Stimulated activated naive CD8-positive, alpha-beta T cell treated with anti-CD3 and anti-CD28 coated beads, Interleukin-15, amount 100 ng/mL, for 72 hours (primary cell): ENCODE data around the gene HECW1.

Experiments
- ATAC-seq: fragments of 150-1000 bp; cut with Tn5 transposase; 2 replicates; pipeline ENCODE4 v1.10.0; 2021; ENCODE audit warnings: mild to moderate bottlenecking, moderate library complexity
- DNase-seq, 2 donors: peaks; one replicate each; pipeline ENCODE4 v3.0.0; 2021 to 2022
- H3K27ac Mint-ChIP-seq, 2 donors: one replicate each; pipeline ENCODE4 v1.8.0; 2022; ENCODE audit warnings: mild to moderate bottlenecking in 2 of 2, mixed read lengths in 2 of 2, moderate library complexity in 2 of 2
- H3K27me3 Mint-ChIP-seq: one replicate; pipeline ENCODE4 v1.8.0; 2022; ENCODE audit warnings: mixed read lengths
- H3K4me1 Mint-ChIP-seq: one replicate; pipeline ENCODE4 v1.8.0; 2022; ENCODE audit warnings: mild to moderate bottlenecking, mixed read lengths
- H3K4me3 Mint-ChIP-seq, 2 donors: one replicate each; pipeline ENCODE4 v1.8.0; 2022; ENCODE audit warnings: mild to moderate bottlenecking in 2 of 2, mixed read lengths in 2 of 2, moderate library complexity in 1 of 2
- H3K9me3 Mint-ChIP-seq, 2 donors: one replicate each; pipeline ENCODE4 v1.8.0; 2022; ENCODE audit warnings: mixed read lengths in 2 of 2

Gene HECW1

DNA sequence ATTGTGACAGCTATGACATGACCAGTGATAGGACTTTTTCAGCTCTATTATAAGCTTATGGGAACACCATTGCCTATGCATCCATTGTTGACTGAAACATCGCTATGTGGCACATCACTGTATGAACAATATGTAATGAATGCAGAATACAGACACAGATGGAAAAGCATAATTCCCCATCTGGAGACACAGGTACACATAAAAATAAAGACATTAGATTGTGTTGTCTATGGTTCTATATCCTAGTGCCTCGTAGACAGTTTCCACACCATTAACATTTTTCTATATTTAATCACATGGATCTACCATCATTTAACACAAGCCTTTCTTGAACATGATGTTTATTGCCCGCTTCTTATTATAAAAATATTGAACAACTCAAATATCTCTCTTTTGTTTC lies 374.2 kb downstream of the HECW1 start:
- H3K4me1 Mint-ChIP-seq, result peaks cover 5% of the 10 kb centered on the region
- no peak overlapping the region for H3K4me3 Mint-ChIP-seq
- no peak for ATAC-seq
- no peaks in the 10 kb centered on the region for H3K27me3 Mint-ChIP-seq
- no peaks in the 10 kb centered on the region for H3K9me3 Mint-ChIP-seq
- no peak overlapping the region for H3K27ac Mint-ChIP-seq
- no peak for DNase-seq

DNA sequence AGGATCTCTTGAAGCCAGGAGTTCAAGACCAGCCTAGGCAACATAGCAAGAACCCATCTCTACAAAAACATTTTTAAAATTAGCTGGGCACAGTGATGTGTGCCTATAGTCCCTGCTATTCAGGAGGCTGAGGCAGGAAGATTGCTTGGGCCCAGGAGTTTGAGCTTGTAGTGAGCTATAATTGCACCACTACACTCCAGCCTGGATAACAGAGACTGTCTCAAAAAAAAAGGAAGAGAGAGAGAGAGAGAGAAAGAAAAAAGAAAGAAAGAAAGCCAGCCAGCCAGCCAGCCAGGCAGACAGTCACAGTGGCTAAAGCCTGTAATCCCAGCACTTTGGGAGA lies 375.3 kb downstream of the HECW1 start:
- no peaks in the 10 kb centered on the region for H3K9me3 Mint-ChIP-seq
- ATAC-seq (no peak), DNase-seq (no peak)
- H3K27me3 Mint-ChIP-seq, result no peaks in the 10 kb centered on the region
- peak overlapping the region in 1 of 2 donors; percentile 85 for H3K27ac Mint-ChIP-seq
- no peak overlapping the region for H3K4me3 Mint-ChIP-seq
- H3K4me1 Mint-ChIP-seq, result peaks cover 5% of the 10 kb centered on the region

DNA sequence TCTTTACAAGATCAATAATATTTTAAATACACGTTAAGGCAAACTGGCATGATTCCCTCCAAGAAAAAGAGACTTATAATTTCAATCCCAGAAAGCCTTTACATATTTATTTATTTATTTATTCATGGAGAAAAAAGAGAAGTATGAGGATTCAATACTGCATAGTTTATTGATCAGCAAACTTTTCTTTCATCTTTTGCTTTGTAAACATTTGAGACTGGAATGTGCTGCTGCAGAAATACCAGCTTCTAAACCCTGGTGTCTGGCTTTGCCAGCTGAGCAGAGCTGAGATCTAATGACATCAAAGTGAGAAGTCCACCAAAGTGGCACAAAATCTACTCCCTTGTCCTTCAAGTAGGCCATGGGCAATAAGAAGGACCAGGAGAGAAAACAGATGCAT lies 376.8 kb downstream of the HECW1 start:
- Mint-ChIP-seq H3K27me3 (peaks cover 7% of the 10 kb centered on the region), H3K4me1 (peaks cover 5% of the 10 kb centered on the region), H3K4me3 (no peak overlapping the region), H3K27ac (no peak overlapping the region), H3K9me3 (no peaks in the 10 kb centered on the region)
- DNase-seq (no peak), ATAC-seq (no peak)

DNA sequence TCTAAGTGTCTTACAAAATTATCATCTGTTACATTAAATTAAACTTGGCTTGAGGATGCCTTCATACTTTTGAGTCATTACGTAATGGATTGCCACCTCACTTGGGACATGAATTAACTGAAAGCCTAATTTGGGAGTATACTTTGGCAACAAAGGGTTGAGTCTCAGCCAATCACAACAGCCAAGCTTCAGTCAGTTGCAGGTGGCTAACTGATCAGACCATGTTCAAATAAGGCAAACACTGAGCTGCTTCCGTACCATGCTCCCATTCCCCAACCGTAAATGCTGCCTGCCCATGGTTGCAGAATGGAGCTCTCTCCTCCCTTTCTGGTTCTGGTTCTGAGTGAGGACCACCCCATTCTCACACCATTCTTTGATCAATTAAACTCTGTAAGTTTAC lies 377.6 kb downstream of the HECW1 start:
- peaks cover 5% of the 10 kb centered on the region for H3K4me1 Mint-ChIP-seq
- DNase-seq (no peak), ATAC-seq (no peak)
- no peak overlapping the region for H3K27ac Mint-ChIP-seq
- H3K27me3 Mint-ChIP-seq, result peaks cover 9% of the 10 kb centered on the region
- no peak overlapping the region for H3K4me3 Mint-ChIP-seq
- H3K9me3 Mint-ChIP-seq, result no peaks in the 10 kb centered on the region

DNA sequence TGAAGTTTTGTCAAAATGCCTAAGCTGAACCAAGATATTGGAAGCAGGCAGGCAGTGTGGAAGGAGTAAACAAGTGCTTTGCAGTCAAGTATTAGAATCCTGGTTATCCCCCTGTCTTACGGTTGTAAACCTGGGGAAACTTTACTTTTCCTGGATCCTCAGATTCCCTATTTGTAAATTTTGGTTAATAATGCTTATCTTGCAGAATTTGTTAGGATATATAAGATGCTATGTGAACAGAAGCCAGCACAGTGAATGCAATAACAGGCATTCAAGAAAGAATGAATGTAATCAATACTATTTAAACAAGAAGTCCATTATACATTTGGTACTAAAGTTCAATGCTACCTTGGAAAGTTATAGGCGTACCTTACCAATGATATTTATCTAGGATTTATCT lies 378.7 kb downstream of the HECW1 start:
- ATAC-seq (no peak), DNase-seq (no peak)
- peaks cover 5% of the 10 kb centered on the region for H3K4me1 Mint-ChIP-seq
- no peaks in the 10 kb centered on the region for H3K9me3 Mint-ChIP-seq
- H3K27ac Mint-ChIP-seq, result no peak overlapping the region
- peaks cover 9% of the 10 kb centered on the region for H3K27me3 Mint-ChIP-seq
- no peak overlapping the region for H3K4me3 Mint-ChIP-seq

DNA sequence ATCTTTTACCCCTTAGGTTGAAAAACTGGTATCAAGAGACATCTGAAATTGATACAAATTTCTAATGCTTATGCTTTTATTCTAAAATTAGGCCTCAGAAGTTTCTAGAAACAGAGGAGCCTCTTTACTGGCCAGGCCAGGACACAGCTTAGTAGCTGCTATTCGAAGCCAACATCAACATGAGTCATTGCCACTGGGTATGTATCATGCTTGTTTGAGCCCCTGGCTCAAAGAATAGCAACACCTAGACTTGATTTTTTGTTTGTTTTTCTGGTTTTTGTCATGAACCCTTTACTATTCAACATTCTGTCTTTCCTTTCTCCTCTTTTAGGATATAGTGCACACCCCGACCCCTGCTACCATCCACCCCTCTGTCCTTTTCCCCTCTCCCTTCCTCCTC lies 379.5 kb downstream of the HECW1 start:
- H3K4me3 Mint-ChIP-seq, result no peak overlapping the region
- H3K4me1 Mint-ChIP-seq, result peaks cover 5% of the 10 kb centered on the region
- no peaks in the 10 kb centered on the region for H3K9me3 Mint-ChIP-seq
- H3K27me3 Mint-ChIP-seq, result peaks cover 12% of the 10 kb centered on the region
- H3K27ac Mint-ChIP-seq, result peak overlapping the region in 1 of 2 donors; percentile 50
- DNase-seq (no peak), ATAC-seq (no peak)

DNA sequence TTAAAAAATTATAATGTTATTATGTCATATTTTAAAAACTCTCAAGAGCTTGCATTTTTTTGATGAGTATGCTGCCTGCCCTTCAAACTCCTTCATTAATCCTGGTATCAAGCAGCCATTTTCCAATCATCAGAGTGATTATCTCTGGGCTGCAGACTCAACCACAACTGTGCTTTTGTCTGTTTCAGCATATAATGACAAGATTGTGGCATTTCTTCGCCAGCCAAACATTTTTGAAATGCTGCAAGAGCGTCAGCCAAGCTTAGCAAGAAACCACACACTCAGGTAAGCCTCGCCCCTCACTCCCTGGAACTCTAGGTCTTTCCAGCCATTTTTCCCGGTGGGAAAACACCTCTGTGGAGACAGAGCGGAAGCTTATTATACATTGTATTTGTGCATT lies 380.4 kb downstream of the HECW1 start:
- H3K4me1 Mint-ChIP-seq, result peaks cover 5% of the 10 kb centered on the region
- H3K9me3 Mint-ChIP-seq, result no peaks in the 10 kb centered on the region
- ATAC-seq, result no peak

DNA sequence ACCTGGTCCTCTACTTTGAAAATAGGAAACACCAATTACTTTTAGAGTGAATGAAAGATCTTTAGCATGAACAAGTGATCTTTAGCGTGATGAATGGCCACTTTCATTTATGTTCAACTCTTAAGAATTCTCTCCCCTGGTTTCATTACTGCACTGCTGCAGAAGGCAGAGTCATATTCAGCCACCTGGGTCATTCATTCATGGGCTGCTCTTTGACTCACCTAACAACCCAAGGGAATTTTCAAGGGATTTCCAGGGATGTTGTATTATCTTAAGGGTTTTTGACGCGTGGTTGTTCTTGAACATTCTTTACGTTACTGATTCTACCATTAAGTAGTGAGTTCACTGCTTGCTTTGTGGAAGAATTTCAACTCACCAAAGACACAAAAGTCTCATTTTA lies 383.1 kb downstream of the HECW1 start:
- ATAC-seq, result no peak
- Mint-ChIP-seq H3K4me3 (no peak overlapping the region), H3K9me3 (no peaks in the 10 kb centered on the region), H3K27ac (no peak overlapping the region), H3K27me3 (peaks cover 29% of the 10 kb centered on the region), H3K4me1 (no peaks in the 10 kb centered on the region)
- DNase-seq, result no peak

More for the DNA sequence above, 380.4 kb downstream of the HECW1 start:
- Mint-ChIP-seq H3K27me3 (peaks cover 21% of the 10 kb centered on the region), H3K27ac (no peak overlapping the region), H3K4me3 (no peak overlapping the region)
- no peak for DNase-seq

DNA sequence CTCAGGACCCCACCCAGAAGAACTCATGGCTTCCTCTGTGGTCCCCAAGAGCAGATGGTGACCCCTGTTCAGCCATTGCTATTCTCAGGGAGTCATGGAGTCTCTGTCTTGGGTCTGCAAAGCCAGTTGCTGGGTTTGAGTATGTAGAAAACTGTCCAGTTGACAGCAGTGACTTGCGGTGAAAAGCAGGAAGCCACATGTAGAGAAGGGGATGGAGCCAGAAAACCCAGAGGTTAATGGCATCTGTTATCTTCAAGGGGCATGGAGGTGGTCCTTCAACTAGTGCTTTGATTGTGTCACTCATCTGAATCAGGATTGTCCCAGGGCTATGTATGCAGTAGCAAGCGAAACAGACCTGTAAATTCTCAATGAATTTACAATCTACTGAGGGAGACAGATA lies 384.1 kb downstream of the HECW1 start:
- peaks cover 29% of the 10 kb centered on the region for H3K27me3 Mint-ChIP-seq
- DNase-seq, result no peak
- no peaks in the 10 kb centered on the region for H3K4me1 Mint-ChIP-seq
- no peak overlapping the region for H3K27ac Mint-ChIP-seq
- no peak for ATAC-seq
- no peaks in the 10 kb centered on the region for H3K9me3 Mint-ChIP-seq
- no peak overlapping the region for H3K4me3 Mint-ChIP-seq

DNA sequence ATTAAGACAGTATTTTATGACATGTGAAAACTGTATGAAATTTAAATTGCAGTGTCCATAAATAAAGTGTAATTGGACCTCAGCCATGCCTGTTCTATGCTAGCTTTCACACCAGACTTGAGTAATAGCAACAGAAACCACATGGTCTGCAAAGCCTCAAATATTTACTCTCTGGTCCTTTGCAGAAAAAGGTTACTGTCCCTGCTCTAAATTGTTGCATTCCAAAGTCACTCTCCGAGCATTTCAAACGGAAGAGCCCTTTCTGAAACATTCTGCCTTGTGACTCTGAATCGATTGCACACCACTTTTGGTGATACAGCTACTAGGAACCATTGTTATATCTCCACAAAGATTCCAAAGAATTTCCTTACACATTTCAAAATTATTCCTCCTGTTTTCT lies 389.4 kb downstream of the HECW1 start:
- H3K27me3 Mint-ChIP-seq, result peaks cover 18% of the 10 kb centered on the region
- ATAC-seq (no peak), DNase-seq (no peak)
- H3K9me3 Mint-ChIP-seq, result no peaks in the 10 kb centered on the region
- H3K4me1 Mint-ChIP-seq, result no peaks in the 10 kb centered on the region
- no peak overlapping the region for H3K27ac Mint-ChIP-seq
- H3K4me3 Mint-ChIP-seq, result no peak overlapping the region

DNA sequence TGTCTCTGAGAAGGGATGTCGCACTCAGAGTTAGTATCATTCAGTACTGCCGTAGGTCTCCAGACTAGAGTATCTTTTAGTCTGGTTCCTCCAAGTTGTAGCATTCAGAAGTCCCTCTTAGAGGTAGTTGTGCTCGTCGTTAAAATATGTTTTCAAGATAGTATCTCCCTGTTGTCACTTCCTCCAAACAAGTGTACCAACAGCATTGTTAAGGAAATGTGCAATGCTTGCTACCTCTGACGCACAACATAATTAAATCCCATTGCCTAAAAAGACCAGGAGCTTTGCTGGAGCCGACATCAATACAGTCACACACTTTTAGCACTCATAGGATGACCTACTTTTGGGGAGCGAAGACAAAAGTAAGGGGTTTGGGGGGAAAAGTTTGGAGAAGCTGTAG lies 390.5 kb downstream of the HECW1 start:
- H3K4me1 Mint-ChIP-seq, result no peaks in the 10 kb centered on the region
- no peak overlapping the region for H3K4me3 Mint-ChIP-seq
- DNase-seq (no peak), ATAC-seq (no peak)
- H3K27me3 Mint-ChIP-seq, result peaks cover 7% of the 10 kb centered on the region
- H3K27ac Mint-ChIP-seq, result no peak overlapping the region
- H3K9me3 Mint-ChIP-seq, result no peaks in the 10 kb centered on the region

DNA sequence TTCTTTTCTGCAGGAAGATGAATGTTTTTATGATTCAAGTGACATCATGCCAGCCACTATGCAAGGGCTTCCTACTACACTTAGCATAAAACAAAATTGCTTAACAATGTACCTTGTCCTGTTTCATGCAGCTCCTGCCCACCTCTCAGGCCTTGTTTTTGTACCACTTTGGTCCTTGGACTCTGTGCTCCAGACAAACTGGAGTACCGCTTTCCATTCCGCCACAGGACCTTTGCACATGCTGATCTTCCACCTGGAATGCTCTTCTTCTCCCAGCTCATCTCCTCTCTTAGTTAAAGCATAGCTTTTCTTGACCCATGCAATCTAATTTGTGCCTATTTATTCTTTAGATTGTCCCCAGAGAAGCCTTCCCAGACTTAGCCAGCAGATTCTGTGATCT lies 393.0 kb downstream of the HECW1 start:
- H3K4me3 Mint-ChIP-seq, result no peak overlapping the region
- no peak overlapping the region for H3K27ac Mint-ChIP-seq
- DNase-seq (no peak), ATAC-seq (no peak)
- no peaks in the 10 kb centered on the region for H3K27me3 Mint-ChIP-seq
- H3K4me1 Mint-ChIP-seq, result peaks cover 5% of the 10 kb centered on the region
- no peaks in the 10 kb centered on the region for H3K9me3 Mint-ChIP-seq

DNA sequence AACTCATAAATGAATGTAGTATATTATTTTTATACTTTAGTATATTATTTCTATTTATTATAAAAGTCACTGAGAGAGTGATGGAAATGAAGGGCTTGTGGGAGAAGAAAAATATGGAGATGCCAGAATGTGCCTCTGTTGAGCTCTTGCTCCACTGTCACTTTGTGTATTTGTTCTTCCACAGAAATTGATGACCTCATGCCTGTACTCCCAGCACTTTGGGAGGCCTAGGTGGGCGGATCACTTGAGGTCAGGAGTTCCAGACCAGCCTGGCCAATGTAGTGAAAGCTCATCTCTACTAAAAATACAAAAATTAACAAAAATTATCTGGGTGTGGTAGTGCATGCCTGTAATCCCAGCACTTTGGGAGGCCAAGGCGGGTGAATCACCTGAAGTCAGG lies 394.0 kb downstream of the HECW1 start:
- ATAC-seq (no peak), DNase-seq (no peak)
- Mint-ChIP-seq H3K27me3 (no peaks in the 10 kb centered on the region), H3K9me3 (no peaks in the 10 kb centered on the region), H3K27ac (no peak overlapping the region), H3K4me1 (peaks cover 5% of the 10 kb centered on the region), H3K4me3 (no peak overlapping the region)

DNA sequence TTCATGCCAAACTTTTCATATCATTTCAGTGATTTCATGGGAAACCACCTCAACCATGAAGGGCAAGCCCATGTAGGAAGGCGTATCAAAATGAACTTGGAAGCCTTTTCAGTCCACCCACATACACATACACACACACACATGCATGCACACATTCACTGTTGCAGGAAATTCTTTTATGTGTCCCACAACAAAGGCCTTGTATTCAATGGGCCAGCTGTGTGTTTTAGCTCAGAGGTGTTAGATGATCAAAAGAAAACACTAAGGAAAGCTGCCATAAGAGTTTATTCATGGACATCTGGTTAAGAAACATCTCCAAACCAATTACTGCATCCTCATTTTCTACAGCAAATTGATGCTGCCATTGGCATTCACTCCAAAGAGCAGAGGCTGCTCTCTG lies 396.0 kb downstream of the HECW1 start:
- H3K27ac Mint-ChIP-seq, result no peak overlapping the region
- H3K4me1 Mint-ChIP-seq, result peaks cover 5% of the 10 kb centered on the region
- H3K27me3 Mint-ChIP-seq, result peaks cover 16% of the 10 kb centered on the region
- no peak overlapping the region for H3K4me3 Mint-ChIP-seq
- no peak for DNase-seq
- H3K9me3 Mint-ChIP-seq, result no peaks in the 10 kb centered on the region
- no peak for ATAC-seq

DNA sequence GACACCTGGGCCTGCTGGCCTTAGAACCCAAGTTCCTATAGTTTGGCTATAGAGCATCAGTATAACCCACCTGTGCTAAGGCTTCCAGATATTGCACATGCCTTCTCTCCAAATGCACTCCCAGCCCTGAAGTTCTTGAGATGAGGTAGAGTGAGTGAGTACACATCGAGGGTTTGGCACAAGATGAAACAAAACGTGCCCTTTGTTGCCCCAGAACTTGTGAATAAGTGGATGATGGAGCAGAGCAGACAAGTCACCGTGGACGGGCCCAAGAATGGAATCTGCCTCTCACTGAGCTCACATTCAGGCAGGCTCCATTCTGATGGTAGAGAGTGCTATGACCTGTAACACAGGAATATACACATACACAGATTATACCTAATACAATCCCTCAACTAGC lies 397.5 kb downstream of the HECW1 start:
- H3K4me3 Mint-ChIP-seq, result no peak overlapping the region
- peaks cover 5% of the 10 kb centered on the region for H3K4me1 Mint-ChIP-seq
- ATAC-seq, result no peak

DNA sequence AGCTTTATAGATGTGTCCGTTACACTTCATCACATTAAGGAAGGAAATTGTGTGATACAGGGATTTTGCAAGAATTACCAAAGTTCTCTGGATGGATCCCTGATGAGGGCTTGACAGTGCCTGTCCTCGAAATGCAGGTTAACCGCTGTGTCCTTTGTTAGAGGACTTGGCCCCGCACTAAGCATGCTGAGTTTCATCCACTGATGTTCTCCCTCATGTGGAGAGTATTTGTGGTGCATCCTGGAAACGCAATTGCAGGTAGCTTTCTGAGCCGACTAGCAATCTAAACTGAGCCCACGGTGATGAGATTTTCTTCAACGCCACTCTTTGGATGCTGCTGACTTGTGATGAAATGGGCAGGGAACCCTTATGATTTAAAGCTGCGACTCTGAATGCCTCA lies 398.6 kb downstream of the HECW1 start:
- H3K4me3 Mint-ChIP-seq, result no peak overlapping the region
- H3K9me3 Mint-ChIP-seq, result no peaks in the 10 kb centered on the region
- peaks cover 36% of the 10 kb centered on the region for H3K27me3 Mint-ChIP-seq
- peaks cover 5% of the 10 kb centered on the region for H3K4me1 Mint-ChIP-seq
- DNase-seq, result no peak
- no peak for ATAC-seq
- no peak overlapping the region for H3K27ac Mint-ChIP-seq

More for the DNA sequence above, 397.5 kb downstream of the HECW1 start:
- no peak overlapping the region for H3K27ac Mint-ChIP-seq
- no peaks in the 10 kb centered on the region for H3K9me3 Mint-ChIP-seq
- peaks cover 31% of the 10 kb centered on the region for H3K27me3 Mint-ChIP-seq
- no peak for DNase-seq

DNA sequence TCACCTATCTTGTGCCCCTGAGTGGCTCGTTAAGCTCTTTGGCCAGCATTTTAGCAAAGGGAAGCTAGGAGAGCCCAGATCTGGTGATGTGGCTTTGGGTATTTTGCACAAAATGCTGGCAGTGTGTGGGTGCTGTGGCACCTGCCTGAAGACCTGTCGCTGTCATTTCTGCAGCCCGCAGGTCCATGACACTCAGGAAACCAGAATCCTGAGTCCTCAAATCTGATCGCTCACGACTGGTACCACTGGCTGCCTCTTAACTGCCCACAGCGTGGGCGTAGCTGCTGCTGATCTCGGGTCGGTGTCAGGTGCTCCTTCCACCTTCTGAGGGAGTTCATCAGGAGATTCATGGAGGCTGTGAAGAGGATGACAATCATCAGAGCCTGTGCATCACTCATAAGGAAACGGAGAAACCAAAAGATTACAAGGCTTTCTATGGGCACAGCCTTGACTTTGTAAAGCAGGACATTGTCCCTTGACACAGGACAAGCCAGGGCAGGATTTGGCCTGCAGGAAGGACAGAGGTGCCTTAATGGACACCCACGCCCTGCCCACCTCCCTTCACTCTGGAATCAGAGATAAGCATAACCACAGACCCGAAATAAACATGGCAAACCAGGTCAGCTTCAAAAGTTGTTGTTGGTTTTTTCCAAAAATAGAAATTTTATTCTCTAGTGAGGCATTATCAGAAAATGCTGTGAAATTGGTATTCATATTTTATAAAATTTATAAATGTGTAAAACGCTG lies 399.5 kb downstream of the HECW1 start:
- H3K4me1 Mint-ChIP-seq, result peaks cover 5% of the 10 kb centered on the region
- H3K27me3 Mint-ChIP-seq, result peaks cover 36% of the 10 kb centered on the region
- DNase-seq, result no peak
- no peak overlapping the region for H3K27ac Mint-ChIP-seq
- no peaks in the 10 kb centered on the region for H3K9me3 Mint-ChIP-seq
- no peak overlapping the region for H3K4me3 Mint-ChIP-seq
- no peak for ATAC-seq
